Heart left ventricle (tissue), 16 donors: ENCODE data around the gene SLC22A23. TPM values are rescaled to one million over a fixed set of nuclear protein-coding genes. Genes with fewer than 3 reads are reported as not detected.
A peak's percentile ranks its signal among the peaks of the same experiment; 100 is the strongest.

ENCODE experiments used
- ATAC-seq, 4 donors: fragments of 200-7000 bp; cut with Tn5 transposase; one replicate each; pipeline ENCODE4 v1.9.1; 2020 to 2022; ENCODE audit warnings: moderate library complexity in 4 of 4, mild to moderate bottlenecking in 3 of 4, moderate number of reproducible peaks in 1 of 4
- DNase-seq, 5 donors: peaks; one replicate each; pipeline ENCODE4 v3.0.0-alpha.2; 2020
- H3K27ac ChIP-seq, 12 donors: fragments of 200-600 bp; sonication (generic) in 4 of 12; one replicate each; pipeline versions ENCODE4 v1.5.0 to v1.8.0; 2016 to 2022; ENCODE audit warnings: mild to moderate bottlenecking in 2 of 12
- H3K27me3 ChIP-seq, 9 donors: fragments of 200-600 bp; sonication (generic) in 2 of 9; one replicate each; pipeline versions ENCODE4 v1.5.1 to v1.8.0; 2016 to 2022; ENCODE audit warnings: mild to moderate bottlenecking in 3 of 9
- H3K36me3 ChIP-seq, 9 donors: fragments of 200-600 bp; sonication (generic) in 2 of 9; one replicate each; pipeline versions ENCODE4 v1.5.0 to v1.8.0; 2018 to 2022; ENCODE audit warnings: mild to moderate bottlenecking in 2 of 9
- H3K4me1 ChIP-seq, 12 donors: fragments of 200-600 bp; sonication (generic) in 4 of 12; one replicate each; pipeline versions ENCODE4 v1.5.0 to v1.8.0; 2016 to 2022; ENCODE audit warnings: mild to moderate bottlenecking in 3 of 12
- H3K4me3 ChIP-seq, 12 donors: fragments of 200-600 bp; sonication (generic) in 4 of 12; one replicate each; pipeline versions ENCODE4 v1.5.0 to v1.8.0; 2017 to 2022; ENCODE audit warnings: mild to moderate bottlenecking in 9 of 12, moderate library complexity in 4 of 12
- H3K9me3 ChIP-seq, 12 donors: fragments of 200-600 bp; sonication (generic) in 4 of 12; one replicate each; pipeline versions ENCODE4 v1.5.0 to v1.8.0; 2016 to 2022; ENCODE audit warnings: mild to moderate bottlenecking in 1 of 12
- CTCF ChIP-seq, 12 donors: fragments of 200-600 bp; sonication (generic) in 4 of 12; IDR thresholded peaks; one replicate each; pipeline versions ENCODE4 v1.5.0 to v1.8.0; 2018 to 2022; ENCODE audit warnings: antibody characterized with exemption in 12 of 12, mild to moderate bottlenecking in 5 of 12
- POLR2A ChIP-seq, 2 donors: fragments of 450-650 bp; IDR thresholded peaks; one replicate each; pipeline ENCODE4 v1.6.1; 2017; ENCODE audit warnings: antibody characterized with exemption in 2 of 2, mild to moderate bottlenecking in 2 of 2, moderate library complexity in 2 of 2
- WGBS, 4 donors: extraction: QIAGEN DNeasy Blood & Tissue Kit in 2 of 4; methylation state at CpG; one replicate each; pipeline versions ENCODE4 v1.1.5 to v1.1.7; 2013 to 2018; 5-methylcytosine and 5-hydroxymethylcytosine counted together
- intact Hi-C, 10 donors: fragments of 100-400 bp; cut with DNase I; formaldehyde crosslinking; loops; one replicate each; pipeline versions ENCODE4 v1.11.1 to v1.14.2; 2022
- polyA plus RNA-seq, 2 donors: library from polyadenylated mRNA; stranded (reverse); fragments of 200-250 nt; gene quantifications; one replicate each; pipeline ENCODE4 v1.2.3, GENCODE V29; 2013
- total RNA-seq, 9 donors: library from RNA; depleted of rRNA in 2 of 9; stranded (reverse); fragments of >200 nt in 2 of 9; fragmentation: NEBNext Ultra II Directional in 3 of 9; extraction: Animal tissue kit (Norgen Biotek cat#: 25700) in 3 of 9; gene quantifications; one replicate each; pipeline versions ENCODE4 v1.1.0 to v1.2.4, GENCODE V29; 2016 to 2023
- donor health status: ischemic (EF 13 %, LVEDD 7.1; RV severe dilation, severe dysfunction).
- donor health status: healthy with polysubstance abuse.
- donor health status: DM: no; HTN: yes; CAD: no.
- donor health status: DM: no; HTN: no; CAD: no.
- donor health status: ischemic (EF 25% LVEDD 6.9; RV normal size, moderate dysfunction).
- donor health status: ischemic (EF 25% LVEDD 5.7; RV mildly dilated, moderate dysfunction).
- donor health status: healthy.
- donor health status: DM: yes; HTN: yes; CAD: no.
- donor health status: ischemic (EF 35%, LVEDD 5.7; RV mildly dilated, moderate dysfunction).
- donor health status: nonischemic (EF 11% LVEDD 7.7; RV severe dilation, severe dysfunction).
- donor health status: DM: yes; HTN: yes; CAD: no.
- donor health status: PGD.
- donor health status: ischemic (EF 29% LVEDD 5.4; RV normal size, mild dysfunction).
- donor health status: nonischemic (EF 23%, LVEDD 6.1; RV moderate dilation, normal function).

SLC22A23 gene
- total and polyA plus RNA-seq, 11 donors = 2.9 to 12.4 (median 5.2) TPM

GRCh38 chr6:3460253-3460652 is 3.4 kb upstream of the SLC22A23 start:
- 86 to 93% (median 89%) methylated on average over 1 of the region's 1 CpG for WGBS, 4 donors
- Histone ChIP-seq H3K27me3 (peaks cover 0 to 36% (median 0%) of the 10 kb centered on the region in 9 donors), H3K4me1 (peaks cover 0 to 23% (median 16%) of the 10 kb centered on the region in 12 donors), H3K36me3 (no peaks in the 10 kb centered on the region), H3K4me3 (no peak overlapping the region), H3K27ac (no peak overlapping the region), H3K9me3 (no peaks in the 10 kb centered on the region)
- no peak for ATAC-seq
- DNase-seq = no peak
- intact Hi-C loops = no loop called here
- TF ChIP-seq CTCF (IDR thresholded peaks at IDR 0.05) (no peak), POLR2A (IDR thresholded peaks at IDR 0.05) (no peak)

GRCh38 chr6:3458706-3459421 is 2.0 kb upstream of the SLC22A23 start:
- peaks cover 0 to 35% (median 29%) of the 10 kb centered on the region in 12 donors for H3K4me1 ChIP-seq
- DNase-seq = no peak
- WGBS, 4 donors = 77 to 81% (median 78%) methylated on average over 6 of the region's 6 CpGs
- H3K9me3 ChIP-seq = no peaks in the 10 kb centered on the region
- no peak overlapping the region for H3K27ac ChIP-seq
- no peak overlapping the region for H3K4me3 ChIP-seq
- TF ChIP-seq CTCF (IDR thresholded peaks at IDR 0.05) (no peak), POLR2A (IDR thresholded peaks at IDR 0.05) (no peak)
- no peak for ATAC-seq
- peaks cover 0 to 49% (median 3%) of the 10 kb centered on the region in 9 donors for H3K27me3 ChIP-seq
- intact Hi-C loops = loop anchor here in 9 of 10 donors (5.0 to 10.0 kb wide), 6 partner anchors 164 to 276 kb away; no protein-coding TSS in a partner anchor
- no peaks in the 10 kb centered on the region for H3K36me3 ChIP-seq

- Histone ChIP-seq H3K9me3 (no peaks in the 10 kb centered on the region), H3K27me3 (peaks cover 0 to 56% (median 3%) of the 10 kb centered on the region in 9 donors), H3K4me1 (peaks cover 0 to 41% (median 29%) of the 10 kb centered on the region in 12 donors), H3K4me3 (peak overlapping the region; percentile 29 to 84 (median 64)), H3K36me3 (no peaks in the 10 kb centered on the region), H3K27ac (peak overlapping the region in 9 of 12 donors; percentile 1 to 82 (median 61))
- intact Hi-C loops = loop anchor here in 9 of 10 donors (5.0 to 10.0 kb wide), 6 partner anchors 163 to 277 kb away; no protein-coding TSS in a partner anchor
- ATAC-seq (peak; percentile 14 to 65 (median 38)), DNase-seq (peak in 3 of 5 donors; percentile 16 to 57 (median 38))
- WGBS, 4 donors = 12 to 19% (median 15%) methylated on average over 29 of the region's 29 CpGs
- TF ChIP-seq CTCF (IDR thresholded peaks at IDR 0.05) = no peak
- TF ChIP-seq POLR2A (IDR thresholded peaks at IDR 0.05) = no peak
Measured at GRCh38 chr6:3457710-3458602, 1.1 kb upstream of the SLC22A23 start.
